Activated CD4-positive, alpha-beta T cell treated with anti-CD3 and anti-CD28 coated beads, Interleukin-2, amount 50 U/mL, for 24 hours (primary cell): ENCODE results near the gene SDSL.

ENCODE experiments used
- DNase-seq, 2 donors: peaks; one replicate each; pipeline ENCODE4 v3.0.0-alpha.2; 2020; ENCODE audit warnings: low read depth in 1 of 2, low spot score in 1 of 2

The SDSL gene

GRCh38 chr12:113479216-113479589 lies 57.0 kb downstream of the SDSL start:
- DNase-seq, result no peak

GRCh38 chr12:113479590-113480335 lies 57.6 kb downstream of the SDSL start:
- no peak for DNase-seq

GRCh38 chr12:113480336-113480971 lies 58.3 kb downstream of the SDSL start:
- no peak for DNase-seq

GRCh38 chr12:113482334-113482733 lies 60.2 kb downstream of the SDSL start:
- DNase-seq, result no peak

GRCh38 chr12:113485330-113485729 lies 63.1 kb downstream of the SDSL start:
- no peak for DNase-seq

GRCh38 chr12:113486722-113487121 lies 64.5 kb downstream of the SDSL start:
- no peak for DNase-seq
